HG03571 (cell line): ENCODE results near the gene SGK1.

Experiments used
- ATAC-seq: cut with Tn5 transposase; IDR thresholded peaks from one replicate; pipeline ENCODE4 v1.9.1; 2021; ENCODE audit not compliant: unreplicated experiment

The SGK1 gene

DNA sequence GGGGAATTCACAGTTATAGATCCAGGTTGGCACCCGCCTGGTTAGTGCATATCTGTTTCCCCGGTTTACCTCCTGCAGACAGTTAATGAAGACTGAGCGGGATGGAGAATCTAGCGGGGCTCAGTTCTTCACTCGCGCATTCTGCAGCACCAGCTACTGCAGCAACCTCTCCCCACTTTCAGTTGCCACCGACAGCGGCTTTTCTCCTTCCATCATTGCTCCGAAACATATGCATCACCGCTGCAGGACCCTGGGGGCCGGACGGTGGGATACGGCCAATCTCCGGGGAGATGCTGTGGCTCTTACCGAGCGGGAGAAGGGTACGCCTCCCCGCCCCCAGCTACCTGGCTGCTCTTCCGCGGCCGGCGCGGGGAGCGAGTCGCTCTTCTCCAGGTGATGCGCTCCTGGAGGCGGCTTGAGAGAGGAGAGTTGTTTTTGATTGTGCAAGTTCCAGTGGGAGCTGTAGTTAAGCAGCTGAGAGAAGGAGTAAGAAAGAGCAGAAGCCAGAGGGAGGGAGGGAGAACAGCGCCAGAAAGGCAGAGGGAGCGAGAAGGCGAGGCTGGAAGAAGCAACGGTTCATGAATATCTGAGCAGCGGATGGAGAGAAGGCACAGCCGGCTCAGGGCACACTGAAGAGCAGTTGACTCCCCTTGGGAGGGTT, at the start of gene SGK1:
TSS of gene SGK1 (minus strand) at position 642 of the 661 bp plus-strand sequence. CDS start 652 bp downstream, outside the sequence.
- ATAC-seq, result no peak

DNA sequence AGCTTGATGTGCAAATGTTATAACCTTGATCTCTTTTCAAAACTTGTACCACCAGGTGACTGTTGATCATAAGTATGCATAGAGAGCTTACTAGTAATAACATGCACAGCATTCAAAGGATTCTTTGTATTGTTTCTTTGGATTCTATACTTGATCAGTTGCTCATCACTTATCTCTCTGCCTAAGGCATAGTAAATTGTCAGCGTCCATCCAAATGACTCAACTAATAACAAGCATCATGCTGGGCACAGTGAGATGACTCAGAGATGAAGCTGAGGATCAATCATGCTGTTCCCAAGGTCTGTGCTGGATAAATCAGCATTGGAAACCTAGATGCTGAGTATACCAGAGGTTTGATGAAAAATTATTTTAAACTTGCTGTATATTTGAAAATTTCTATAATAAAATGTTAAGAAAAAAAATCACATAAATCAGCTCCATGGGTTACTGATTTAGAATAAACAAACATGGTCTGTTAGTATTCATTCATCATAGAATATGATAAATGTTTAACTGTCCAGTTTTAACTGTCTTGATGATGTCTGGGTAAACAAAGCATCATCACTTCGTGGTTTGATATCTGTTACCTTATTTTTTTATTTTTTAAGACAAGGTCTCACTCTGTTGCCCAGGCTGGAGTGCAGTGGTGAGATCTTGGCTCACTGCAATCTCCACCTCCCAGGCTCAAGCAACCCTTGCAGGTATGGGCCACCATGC, 45.6 kb upstream of the SGK1 start:
- ATAC-seq, result no peak

DNA sequence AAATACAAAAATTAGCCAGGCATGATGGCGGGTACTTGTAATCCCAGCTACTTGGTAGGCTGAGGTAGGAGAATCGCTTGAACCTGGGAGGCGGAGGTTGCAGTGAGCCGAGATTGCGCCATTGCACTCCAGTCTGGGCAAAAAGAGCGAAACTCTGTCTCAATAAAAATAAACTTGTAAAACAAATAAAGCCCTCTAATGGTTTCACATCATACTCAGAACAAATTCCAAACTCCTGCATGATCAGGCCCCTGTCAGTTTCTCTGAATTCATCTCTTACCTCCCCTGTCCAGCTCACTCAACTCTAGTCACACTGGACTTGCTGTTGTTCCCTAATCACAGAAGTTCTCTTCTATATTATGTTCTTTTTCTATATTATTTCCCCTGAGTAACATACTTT, 43.1 kb upstream of the SGK1 start:
- ATAC-seq, result no peak

DNA sequence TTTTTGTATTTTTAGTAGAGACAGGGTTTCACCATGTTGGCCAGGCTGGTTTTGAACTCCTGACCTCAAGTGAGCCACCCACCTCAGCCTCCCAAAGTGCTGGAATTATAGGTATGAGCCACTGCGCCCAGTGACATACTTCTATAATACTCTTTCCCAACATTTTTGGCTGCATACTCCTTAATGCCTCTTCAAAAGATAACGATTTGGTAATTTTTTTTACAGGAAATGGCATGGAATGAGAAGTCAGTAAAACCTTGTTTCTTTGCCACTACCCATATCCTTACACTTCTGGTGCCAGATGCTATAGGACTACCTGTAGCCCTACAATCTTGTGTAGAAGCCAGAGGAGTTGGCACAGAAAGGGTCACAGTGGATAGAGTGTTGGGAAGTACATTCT, 41.4 kb upstream of the SGK1 start:
- no peak for ATAC-seq

DNA sequence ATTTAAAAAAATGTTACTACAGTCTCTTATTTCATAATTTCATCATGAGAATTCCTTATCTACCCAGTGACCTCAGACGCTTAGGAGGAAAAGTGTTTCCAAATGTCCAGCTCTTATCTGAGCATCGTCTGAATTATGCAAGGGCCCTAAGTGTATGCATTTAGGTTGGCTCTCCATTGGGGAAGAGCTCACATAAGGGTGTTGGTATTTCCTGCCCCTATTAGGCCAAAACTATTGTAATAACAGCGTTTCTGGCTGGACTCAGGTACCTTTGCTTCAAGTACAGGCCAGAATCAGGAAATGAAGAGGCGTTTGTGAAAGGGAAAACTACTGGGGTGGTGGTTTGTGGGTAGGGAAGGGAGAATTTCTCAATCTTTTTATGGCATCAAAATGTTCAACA, 40.4 kb upstream of the SGK1 start:
- no peak for ATAC-seq

DNA sequence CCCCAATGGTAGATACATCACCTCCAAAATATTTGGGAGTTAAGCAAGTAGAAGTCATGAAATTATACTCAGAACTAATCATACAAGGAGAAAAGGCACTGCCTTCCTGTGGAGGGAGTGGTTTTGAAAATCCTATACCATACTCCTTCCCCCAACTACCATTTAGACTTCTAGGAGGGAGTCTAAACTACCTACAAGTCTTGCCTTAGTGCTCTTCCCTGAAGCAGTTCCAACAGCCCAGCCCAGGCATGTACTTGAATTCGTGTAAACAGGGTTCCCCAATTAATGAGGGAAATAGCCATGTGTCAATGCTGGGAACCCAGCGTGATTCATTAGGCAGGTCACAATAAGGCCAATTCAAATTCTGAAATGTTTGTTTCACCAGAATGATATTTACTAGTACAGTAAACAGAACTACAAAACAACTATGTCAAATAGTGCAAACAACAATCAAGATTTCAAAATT, 39.1 kb upstream of the SGK1 start:
- ATAC-seq, result no peak

DNA sequence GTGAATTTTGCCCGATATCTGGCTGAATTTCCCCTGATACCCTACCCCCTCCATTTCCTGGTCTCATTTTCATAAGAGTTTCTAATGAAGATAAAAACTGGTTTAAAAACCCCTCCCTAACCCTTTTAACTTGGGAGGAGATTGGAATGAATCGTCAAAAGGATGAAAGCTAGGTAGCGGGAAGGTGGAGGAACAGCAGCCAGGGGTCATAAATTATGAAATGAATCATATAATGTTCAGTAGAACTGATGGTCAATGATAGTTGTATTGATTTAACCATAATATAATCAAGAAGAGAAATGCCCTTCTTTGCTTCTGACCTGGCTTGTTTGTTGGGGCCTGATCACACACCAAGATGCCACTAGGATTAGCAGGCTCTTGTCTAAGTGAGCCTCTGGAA, 38.5 kb upstream of the SGK1 start:
- ATAC-seq, result no peak

DNA sequence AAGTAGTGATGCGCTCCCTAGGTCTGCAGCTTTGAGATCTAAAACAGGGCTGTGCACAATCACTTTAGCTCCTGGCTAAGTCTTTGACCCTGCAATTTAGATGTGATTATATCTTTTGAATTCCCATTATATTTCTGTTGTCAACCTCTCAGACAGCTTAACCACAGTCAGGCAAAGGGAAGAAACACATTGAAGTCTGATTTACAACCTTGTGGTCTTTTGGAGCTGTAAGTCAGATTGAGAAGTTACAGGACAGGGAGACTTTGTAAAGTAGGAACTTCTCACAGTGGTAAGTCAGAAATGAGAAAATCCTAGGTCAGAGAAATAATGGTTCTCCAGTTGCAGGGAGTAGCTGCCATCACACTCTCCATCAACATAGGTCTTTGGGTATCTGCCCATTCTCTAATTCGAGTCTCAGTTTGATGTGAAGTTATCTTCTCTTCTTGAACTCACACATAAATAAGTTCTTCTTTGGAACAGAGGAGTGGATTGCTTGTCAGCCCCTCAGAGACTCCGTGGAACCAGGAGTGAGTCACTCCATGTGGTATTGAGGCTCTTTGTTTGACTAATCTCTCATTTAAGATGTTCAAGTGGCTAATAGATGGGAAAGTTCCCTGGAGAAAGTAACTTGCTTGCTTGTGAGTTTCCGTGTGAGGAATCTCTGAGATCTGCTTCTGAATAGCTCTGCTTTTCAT, 35.0 kb upstream of the SGK1 start:
- no peak for ATAC-seq

DNA sequence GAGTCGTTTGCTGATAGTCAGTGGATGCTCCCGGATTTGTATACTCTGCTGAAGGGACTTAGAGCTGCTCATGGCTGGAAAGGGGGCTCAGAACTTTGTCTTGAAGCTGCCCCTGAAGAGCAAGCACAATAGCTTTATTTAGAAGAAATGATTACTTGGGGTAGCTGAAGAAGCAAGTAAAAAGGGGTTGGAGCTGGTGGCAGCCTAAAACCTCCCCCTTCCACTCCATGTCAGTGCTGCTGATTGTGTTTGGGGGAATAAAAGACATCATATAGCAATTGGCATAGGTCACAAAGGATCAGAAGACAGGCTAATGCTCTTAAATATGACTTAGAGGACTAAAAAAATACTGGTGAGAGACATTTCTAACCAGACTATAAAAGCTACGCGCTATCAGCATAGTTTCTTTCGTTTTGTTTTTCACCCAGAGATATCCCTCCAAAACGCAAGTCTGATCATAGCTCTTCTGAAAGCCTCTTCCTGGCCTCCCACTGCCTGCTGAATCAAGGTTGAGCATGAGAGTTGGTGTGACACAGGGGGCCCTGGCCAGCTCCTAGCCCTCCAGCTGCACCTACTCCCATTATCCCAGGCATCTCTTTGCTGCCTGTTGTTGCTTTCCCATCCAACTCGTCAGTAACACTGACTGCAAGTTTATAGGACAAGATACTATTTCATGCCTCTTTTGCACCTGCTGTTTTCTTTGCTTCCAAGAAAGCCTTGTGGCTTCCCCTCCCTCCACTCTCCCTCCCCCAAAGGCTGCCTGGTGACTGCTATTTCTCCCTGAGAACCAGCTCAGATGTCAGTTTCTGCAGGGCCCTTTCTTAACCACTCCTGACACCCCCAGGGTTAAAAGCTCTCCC, 33.9 kb upstream of the SGK1 start:
- no peak for ATAC-seq

DNA sequence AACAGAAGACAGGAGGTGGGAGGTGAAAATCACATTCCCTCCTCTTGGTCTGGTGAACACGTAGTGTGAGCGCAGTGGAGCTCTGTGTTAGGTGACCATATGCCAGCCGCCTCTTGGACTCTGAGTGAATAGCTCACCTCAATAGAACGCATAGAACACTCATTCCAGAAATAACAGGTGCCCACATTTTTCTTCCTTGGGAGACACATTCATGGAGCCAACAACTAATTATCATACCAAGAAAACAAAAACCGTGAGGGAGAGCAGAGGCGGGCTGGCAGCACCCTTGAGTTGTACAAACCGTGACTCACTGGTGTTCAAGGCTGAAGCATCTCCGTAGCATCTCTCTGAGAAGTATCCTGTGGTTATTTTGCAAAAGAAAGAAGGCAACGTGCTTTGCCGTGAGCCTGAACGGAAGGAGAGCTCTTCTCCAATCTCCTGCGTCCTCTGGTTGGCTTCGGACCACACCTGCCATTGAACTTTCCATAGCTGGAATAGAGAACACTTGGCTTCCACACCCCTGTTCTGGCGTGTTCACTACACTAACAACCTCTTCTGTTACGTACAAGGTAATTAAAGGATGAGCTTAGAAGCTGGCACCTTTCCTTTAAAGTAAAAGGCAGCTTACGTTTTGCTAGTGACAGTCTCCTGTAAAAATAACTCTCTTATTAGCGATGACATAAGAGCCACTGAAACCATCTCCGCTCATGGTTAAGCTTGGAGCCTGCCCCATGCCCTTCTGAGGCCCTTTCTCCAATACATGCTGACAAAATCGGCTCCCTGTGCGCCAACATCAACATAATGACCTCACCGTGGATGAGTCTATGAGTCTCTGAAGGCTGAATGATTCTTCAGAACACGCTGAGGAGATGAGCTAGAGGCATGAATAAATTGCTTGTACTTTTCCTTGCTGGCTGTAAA, 30.2 kb upstream of the SGK1 start:
- no peak for ATAC-seq

DNA sequence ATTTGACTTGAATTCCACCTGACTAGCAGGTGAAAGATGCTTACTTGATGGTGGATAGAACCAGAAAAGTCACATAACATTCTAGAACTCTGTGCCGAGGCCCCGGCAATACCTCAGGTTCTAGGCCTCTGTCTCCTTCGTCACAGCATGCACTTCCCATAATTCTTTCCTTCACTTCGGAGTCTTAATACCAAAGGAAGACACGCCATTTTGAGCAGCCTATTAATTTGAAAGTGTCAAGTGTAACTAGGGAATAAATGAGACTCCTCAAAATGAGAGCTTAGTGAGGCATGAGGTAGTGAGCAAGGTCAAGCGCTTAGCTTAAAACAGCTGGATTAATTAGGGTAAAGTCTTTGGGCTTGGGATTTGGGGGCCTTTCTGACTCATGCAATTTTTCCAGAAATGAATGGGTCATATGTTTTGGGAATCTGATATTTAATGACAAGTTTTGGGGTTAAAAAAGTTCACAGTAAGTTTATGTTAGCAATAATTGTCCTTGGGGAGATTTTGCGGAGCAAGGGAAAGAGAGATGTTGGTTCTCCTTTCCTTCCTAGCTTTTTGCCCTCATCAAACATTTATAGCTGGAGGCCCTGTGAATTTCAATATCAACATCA, 29.1 kb upstream of the SGK1 start:
- no peak for ATAC-seq

DNA sequence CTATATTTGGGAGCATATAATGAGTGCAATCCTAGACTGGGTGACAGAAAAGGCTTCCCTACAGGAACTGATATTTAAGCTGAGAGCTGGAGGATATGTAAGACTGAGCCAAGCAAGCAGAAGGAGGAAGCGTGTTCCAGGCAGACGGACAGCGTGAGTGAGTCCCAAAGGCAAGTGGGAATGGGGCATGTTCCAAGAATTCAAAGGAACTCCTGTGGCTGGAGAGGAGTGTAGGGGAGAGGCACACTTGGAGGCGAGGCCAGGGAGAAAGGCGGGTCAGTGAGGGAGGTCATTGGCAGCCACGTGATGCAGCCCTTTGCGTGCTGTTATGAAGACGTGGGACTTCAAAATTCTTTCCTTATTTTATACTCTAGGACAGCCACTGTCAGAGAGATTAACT, 27.9 kb upstream of the SGK1 start:
- no peak for ATAC-seq

DNA sequence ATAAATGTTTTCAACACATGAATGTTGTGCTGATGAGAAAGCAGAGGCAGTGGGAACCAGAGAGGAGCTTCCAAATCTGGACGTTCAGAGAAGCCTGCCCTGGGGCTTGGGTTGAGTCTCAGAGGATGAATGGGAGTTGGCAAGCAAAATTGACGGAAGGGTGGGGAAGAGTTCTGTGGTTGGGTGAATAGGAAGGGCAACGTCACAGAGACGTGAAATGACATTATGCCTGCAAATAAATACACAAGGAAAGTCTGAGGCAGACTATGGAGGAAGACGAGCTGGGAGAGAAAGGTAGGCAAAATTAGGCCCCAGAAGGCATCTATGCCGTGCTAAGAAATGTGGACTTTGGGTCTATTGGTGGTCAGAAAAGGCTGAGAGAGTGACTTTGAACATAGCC, 25.2 kb upstream of the SGK1 start:
- no peak for ATAC-seq

DNA sequence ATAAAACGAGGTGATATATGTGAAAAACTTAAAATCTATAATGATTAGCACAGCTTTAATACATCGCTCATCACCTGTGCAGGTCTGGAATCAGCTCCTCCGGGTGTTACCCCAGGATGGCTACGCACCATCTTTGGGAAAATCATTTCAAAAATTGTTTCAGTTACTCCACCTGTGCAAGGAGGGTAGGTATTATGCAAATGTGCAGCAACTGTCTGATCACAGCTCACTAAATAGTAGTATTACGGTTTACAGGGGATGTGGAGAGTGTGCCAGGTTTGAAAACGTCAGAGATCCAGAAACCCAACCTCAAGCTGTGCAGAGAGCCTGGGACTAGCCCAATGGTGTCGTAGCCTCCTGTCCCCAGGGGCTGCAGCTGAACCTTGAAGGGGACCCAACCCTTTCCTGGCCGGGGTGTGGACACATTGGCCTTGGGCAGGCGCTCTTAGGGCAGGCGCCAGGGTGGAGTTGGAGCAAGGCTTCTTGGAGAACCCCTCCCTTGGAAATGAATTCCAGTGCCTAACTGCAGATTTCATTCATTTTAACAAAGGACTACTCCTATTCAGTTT, 24.2 kb upstream of the SGK1 start:
- ATAC-seq, result no peak

DNA sequence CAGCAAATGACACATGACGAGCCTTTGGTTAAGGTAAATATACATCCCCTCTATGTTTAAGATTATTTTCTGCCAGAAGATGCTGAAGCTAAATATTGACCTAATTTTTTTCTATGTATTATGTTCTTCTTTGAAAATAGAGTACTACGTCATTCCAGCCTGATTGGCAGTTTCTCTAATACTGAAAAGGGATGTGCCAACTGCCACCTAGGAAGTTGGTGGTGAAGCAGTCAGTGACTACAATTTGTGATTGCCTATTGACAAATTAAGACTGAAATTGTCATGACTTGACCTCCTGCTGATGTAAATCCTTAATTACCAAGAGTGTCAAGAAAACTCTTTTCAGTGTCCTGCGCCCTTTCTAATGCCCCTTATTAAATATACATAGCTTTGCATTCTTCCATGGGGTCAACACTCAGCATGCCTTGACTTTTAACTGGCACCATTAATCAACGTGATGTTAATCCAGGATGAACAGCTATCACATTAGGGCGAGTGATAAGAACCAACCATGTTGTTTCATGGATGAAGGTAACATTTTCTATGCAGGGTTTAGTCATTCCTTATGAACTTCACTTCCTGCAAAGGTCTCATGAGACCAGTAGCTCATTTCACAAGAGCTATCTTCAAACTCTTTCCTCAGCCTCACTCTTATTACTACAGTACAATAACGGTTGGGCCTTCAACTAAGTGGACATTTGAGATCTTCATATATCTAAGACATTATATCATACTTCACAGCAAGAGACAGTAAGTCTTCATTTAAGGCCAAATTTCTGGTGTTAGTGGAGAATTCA, 22.5 kb upstream of the SGK1 start:
- ATAC-seq, result no peak

DNA sequence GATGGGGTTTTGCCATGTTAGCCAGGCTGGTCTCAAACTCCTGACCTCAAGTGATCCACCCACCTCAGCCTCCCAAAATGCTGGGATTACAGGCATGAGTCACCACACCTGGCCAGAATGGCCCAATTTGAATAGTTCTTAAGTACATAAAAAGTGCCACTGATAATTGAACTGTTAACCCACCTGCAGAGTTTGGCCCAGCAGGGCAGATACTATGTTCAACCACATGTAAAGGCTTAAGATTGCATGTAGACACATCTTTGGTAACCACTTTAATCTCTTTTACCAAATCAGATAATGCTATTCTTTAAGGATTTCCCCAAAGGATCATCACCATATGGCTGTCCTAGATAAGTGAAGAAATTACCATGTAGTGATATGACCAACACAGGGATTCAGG, 21.3 kb upstream of the SGK1 start:
- no peak for ATAC-seq

DNA sequence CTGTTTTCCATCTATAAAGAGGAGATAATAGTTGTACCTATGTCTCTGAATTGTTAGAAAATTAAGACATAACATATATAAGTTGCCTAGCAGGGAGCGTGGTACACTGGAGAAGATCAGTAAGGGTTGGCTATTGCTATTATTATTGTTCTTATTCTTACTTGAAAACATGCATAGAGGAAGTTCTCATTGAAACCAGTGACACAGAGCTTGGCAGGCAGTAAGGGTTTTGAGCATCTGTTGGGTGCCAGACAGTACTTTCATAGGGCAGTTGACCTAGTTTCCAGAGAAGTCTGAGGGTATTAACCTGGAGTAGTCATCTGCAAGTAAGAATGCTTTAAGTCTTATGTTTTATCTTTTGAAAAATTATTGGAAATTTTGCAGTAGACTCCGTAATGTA, 13.3 kb upstream of the SGK1 start:
- ATAC-seq, result no peak

DNA sequence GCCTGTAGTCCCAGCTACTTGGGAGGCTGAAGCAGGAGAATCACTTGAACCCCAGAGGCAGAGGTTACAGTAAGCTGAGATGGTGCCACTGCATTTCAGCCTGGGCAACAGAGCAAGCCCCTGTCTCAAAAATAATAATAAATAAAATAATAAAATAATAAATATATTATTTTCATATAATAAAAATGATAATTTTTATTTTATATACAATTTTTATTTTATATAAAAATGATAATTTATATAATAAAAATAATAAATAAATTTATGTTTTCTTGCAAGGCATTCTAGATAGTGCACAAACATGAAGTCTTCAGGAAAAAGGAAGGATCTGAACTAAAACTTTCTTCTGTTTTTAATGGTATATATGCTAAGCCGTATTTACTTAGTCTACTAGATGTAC, 12.6 kb upstream of the SGK1 start:
- ATAC-seq, result no peak

DNA sequence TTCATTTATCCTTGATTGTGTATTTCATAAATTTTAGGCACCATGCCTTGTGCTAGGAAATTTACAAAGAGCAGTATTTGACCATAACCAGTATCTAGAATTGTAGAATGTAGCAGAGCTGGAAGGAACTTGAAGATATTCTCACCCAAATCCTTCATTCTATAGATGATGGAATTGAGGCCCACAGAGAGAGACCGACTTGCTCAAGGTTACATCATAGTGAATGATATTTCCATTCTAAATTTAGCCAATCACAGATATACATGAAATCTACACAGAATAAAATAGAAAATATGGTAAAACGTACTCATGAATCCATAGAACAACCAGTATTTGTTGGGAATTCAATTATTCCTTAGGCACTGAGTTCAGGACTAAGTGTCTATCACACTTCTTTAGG, 10.9 kb upstream of the SGK1 start:
- ATAC-seq, result no peak
